ENCODE results near the gene NALCN. TPM values are rescaled to one million over a fixed set of nuclear protein-coding genes. Genes with fewer than 3 reads are reported as not detected.

NALCN gene
- total RNA-seq, 2 donors from 2014 or later: 0.11 TPM; not detected in 1

DNA sequence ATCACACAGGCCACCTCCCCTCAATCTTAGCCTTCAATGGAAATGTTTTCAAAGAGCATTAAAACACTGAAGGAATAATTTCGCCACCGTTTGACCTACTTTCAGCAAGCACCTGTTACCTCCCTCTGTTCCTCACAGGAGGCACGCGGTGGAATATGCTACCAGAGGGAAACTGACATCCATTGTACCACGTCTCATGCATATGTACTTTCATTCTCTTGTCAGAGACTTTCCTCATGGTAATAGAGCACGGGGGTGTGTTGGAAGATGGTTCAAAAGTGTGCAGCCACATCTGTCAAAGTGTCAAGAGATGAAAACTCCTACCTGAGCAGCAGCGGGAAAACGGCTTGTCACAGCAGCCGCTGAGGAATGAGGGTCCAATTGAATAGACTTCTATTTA lies 143.4 kb downstream of the NALCN start:
- Mint-ChIP-seq H3K4me3 (no peak overlapping the region), H3K4me1 (peaks cover 5% of the 10 kb centered on the region), H3K9me3 (no peaks in the 10 kb centered on the region), H3K27ac (no peak overlapping the region), H3K36me3 (ENCODE audit: low read depth) (no peaks in the 10 kb centered on the region), H3K27me3 (ENCODE audit: insufficient read depth) (no peaks in the 10 kb centered on the region)
- Histone ChIP-seq H3K27me3 (ENCODE audit: control insufficient read depth, insufficient read depth, low read length, poor library complexity, severe bottlenecking) (no peaks in the 10 kb centered on the region), H3K36me3 (ENCODE audit: control insufficient read depth, insufficient read depth, low read length) (no peaks in the 10 kb centered on the region), H3K27ac (ENCODE audit: low read depth, low read length) (no peak overlapping the region), H3K9ac (ENCODE audit: extremely low read depth, low read length, poor library complexity, severe bottlenecking) (no peak overlapping the region), H3K9me3 (ENCODE audit: control insufficient read depth, low read length) (no peaks in the 10 kb centered on the region), H3K4me1 (ENCODE audit: control insufficient read depth, insufficient read depth, low read length) (no peaks in the 10 kb centered on the region), H3K4me3 (ENCODE audit: low read length) (no peak overlapping the region)
- TF ChIP-seq, protein P1, sequence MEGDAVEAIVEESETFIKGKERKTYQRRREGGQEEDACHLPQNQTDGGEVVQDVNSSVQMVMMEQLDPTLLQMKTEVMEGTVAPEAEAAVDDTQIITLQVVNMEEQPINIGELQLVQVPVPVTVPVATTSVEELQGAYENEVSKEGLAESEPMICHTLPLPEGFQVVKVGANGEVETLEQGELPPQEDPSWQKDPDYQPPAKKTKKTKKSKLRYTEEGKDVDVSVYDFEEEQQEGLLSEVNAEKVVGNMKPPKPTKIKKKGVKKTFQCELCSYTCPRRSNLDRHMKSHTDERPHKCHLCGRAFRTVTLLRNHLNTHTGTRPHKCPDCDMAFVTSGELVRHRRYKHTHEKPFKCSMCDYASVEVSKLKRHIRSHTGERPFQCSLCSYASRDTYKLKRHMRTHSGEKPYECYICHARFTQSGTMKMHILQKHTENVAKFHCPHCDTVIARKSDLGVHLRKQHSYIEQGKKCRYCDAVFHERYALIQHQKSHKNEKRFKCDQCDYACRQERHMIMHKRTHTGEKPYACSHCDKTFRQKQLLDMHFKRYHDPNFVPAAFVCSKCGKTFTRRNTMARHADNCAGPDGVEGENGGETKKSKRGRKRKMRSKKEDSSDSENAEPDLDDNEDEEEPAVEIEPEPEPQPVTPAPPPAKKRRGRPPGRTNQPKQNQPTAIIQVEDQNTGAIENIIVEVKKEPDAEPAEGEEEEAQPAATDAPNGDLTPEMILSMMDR (conservative IDR thresholded peaks at IDR 0.05): no peak
- WGBS, 2 experiments (ENCODE audit: insufficient coverage in 1 of 2, insufficient read length in 1 of 2): 91 to 100% methylated on average over 2 to 9 of the region's 9 CpGs
- no peak for DNase-seq

DNA sequence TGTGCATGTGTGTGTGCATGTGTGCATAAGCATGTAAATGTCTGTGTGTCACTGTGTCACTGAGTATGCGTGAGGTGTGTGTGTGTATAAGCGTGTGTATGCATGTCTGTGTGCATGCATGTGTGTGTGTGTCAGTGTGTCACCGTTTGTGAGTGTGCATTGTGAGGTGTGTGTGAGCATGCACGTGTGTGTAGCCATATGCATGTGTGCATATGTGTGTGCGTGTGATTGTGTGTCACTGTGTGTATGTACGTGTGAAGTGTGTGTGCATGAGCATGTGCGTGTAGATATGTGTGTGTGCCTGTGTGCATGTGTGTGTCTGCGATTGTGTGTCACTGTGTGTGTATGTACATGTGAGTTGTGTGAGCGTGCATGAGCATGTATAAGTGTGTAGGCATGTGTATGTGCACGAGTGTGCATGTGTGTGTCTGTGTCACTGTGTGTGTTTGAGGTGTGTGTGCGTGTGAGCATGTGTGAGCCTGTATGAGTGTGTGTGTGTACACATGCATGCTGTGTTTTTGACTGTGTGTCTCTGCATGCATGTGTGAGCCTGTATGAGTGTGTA lies 144.5 kb downstream of the NALCN start:
- no peaks in the 10 kb centered on the region for H3K9me3 Mint-ChIP-seq
- Histone ChIP-seq H3K9ac (ENCODE audit: extremely low read depth, low read length, poor library complexity, severe bottlenecking) (no peak overlapping the region), H3K4me3 (ENCODE audit: low read length) (no peak overlapping the region), H3K36me3 (ENCODE audit: control insufficient read depth, insufficient read depth, low read length) (no peaks in the 10 kb centered on the region), H3K9me3 (ENCODE audit: control insufficient read depth, low read length) (no peaks in the 10 kb centered on the region), H3K27me3 (ENCODE audit: control insufficient read depth, insufficient read depth, low read length, poor library complexity, severe bottlenecking) (no peaks in the 10 kb centered on the region), H3K27ac (ENCODE audit: low read depth, low read length) (no peak overlapping the region), H3K4me1 (ENCODE audit: control insufficient read depth, insufficient read depth, low read length) (no peaks in the 10 kb centered on the region)
- TF ChIP-seq, protein P1 (conservative IDR thresholded peaks at IDR 0.05): no peak
- no peak for DNase-seq
- no peak overlapping the region for H3K4me3 Mint-ChIP-seq
- peaks cover 5% of the 10 kb centered on the region for H3K4me1 Mint-ChIP-seq
- no peaks in the 10 kb centered on the region for H3K36me3 Mint-ChIP-seq (ENCODE audit: low read depth)
- no peak overlapping the region for H3K27ac Mint-ChIP-seq
- no peaks in the 10 kb centered on the region for H3K27me3 Mint-ChIP-seq (ENCODE audit: insufficient read depth)
- 90 to 91% methylated on average over 9 to 11 of the region's 11 CpGs for WGBS, 2 experiments (ENCODE audit: insufficient coverage in 1 of 2, insufficient read length in 1 of 2)

DNA sequence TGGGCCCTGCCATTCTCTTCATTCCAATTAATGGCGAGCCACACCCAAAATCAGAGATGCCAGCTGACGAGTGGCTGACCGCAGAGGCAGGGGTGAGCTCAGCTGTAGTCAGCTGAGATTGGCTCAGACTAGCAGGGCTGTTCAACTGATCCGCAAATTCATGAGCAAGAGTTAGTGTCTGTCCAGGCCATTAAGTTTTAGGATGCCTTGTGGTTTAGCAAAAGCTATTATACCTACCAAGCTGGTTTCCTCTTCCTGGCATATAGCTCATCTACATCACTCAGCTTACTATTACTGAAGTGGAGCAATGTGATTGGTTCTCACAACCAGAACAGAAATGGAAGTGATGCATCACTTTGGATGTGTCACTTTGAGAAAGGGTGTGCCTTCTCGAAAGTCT lies 148.7 kb downstream of the NALCN start:
- Histone ChIP-seq H3K9ac (ENCODE audit: extremely low read depth, low read length, poor library complexity, severe bottlenecking) (no peak overlapping the region), H3K27me3 (ENCODE audit: control insufficient read depth, insufficient read depth, low read length, poor library complexity, severe bottlenecking) (no peaks in the 10 kb centered on the region), H3K4me3 (ENCODE audit: low read length) (no peak overlapping the region), H3K27ac (ENCODE audit: low read depth, low read length) (no peak overlapping the region), H3K4me1 (ENCODE audit: control insufficient read depth, insufficient read depth, low read length) (no peaks in the 10 kb centered on the region), H3K9me3 (ENCODE audit: control insufficient read depth, low read length) (no peaks in the 10 kb centered on the region), H3K36me3 (ENCODE audit: control insufficient read depth, insufficient read depth, low read length) (no peaks in the 10 kb centered on the region)
- no peaks in the 10 kb centered on the region for H3K27me3 Mint-ChIP-seq (ENCODE audit: insufficient read depth)
- no peak overlapping the region for H3K27ac Mint-ChIP-seq
- no peaks in the 10 kb centered on the region for H3K36me3 Mint-ChIP-seq (ENCODE audit: low read depth)
- 91 to 94% methylated on average over 4 to 5 of the region's 5 CpGs for WGBS, 2 experiments (ENCODE audit: insufficient coverage in 1 of 2, insufficient read length in 1 of 2)
- H3K9me3 Mint-ChIP-seq: no peaks in the 10 kb centered on the region
- no peak overlapping the region for H3K4me3 Mint-ChIP-seq
- no peak for DNase-seq
- TF ChIP-seq, protein P1 (conservative IDR thresholded peaks at IDR 0.05): no peak
- no peaks in the 10 kb centered on the region for H3K4me1 Mint-ChIP-seq
